Liver (tissue), 9 donors: ENCODE data around the gene SP2. TPM values are rescaled to one million over a fixed set of nuclear protein-coding genes. Genes with fewer than 3 reads are reported as not detected.

Source experiments
- DNase-seq: peaks from one replicate; pipeline ENCODE4 v3.0.0-alpha.2; 2017; ENCODE audit warnings: low spot score
- H3K27ac ChIP-seq, 2 donors: one replicate each; pipeline ENCODE4 v1.7.0; 2013; ENCODE audit warnings: inconsistent platforms in 2 of 2, low read length in 2 of 2, control low read depth in 1 of 2, low read depth in 1 of 2, mild to moderate bottlenecking in 1 of 2
- H3K27me3 ChIP-seq, 4 donors: one replicate each; pipeline versions ENCODE4 v1.6.1 to v1.7.0; 2013; ENCODE audit warnings: low read length in 3 of 4, inconsistent platforms in 1 of 4, mild to moderate bottlenecking in 1 of 4, moderate library complexity in 1 of 4; ENCODE audit not compliant: control insufficient read depth in 4 of 4, insufficient read depth in 4 of 4
- H3K36me3 ChIP-seq, 4 donors: one replicate each; pipeline versions ENCODE4 v1.6.1 to v1.7.0; 2013; ENCODE audit warnings: low read length in 3 of 4, mild to moderate bottlenecking in 3 of 4, low read depth in 1 of 4, moderate library complexity in 1 of 4; ENCODE audit not compliant: control insufficient read depth in 4 of 4, insufficient read depth in 3 of 4
- H3K4me1 ChIP-seq, 4 donors: one replicate each; pipeline versions ENCODE4 v1.6.1 to v1.7.0; 2013; ENCODE audit warnings: low read length in 3 of 4, mild to moderate bottlenecking in 3 of 4, moderate library complexity in 1 of 4; ENCODE audit not compliant: control insufficient read depth in 4 of 4, insufficient read depth in 4 of 4
- H3K4me3 ChIP-seq, 3 donors: one replicate each; pipeline versions ENCODE4 v1.6.1 to v1.7.0; 2013; ENCODE audit warnings: low read length in 3 of 3, control low read depth in 1 of 3, low read depth in 1 of 3, mild to moderate bottlenecking in 1 of 3
- H3K9ac ChIP-seq, 2 donors: one replicate each; pipeline ENCODE4 v1.7.0; 2013; ENCODE audit warnings: low read length in 2 of 2, mild to moderate bottlenecking in 2 of 2, moderate library complexity in 2 of 2, control low read depth in 1 of 2, low read depth in 1 of 2
- H3K9me3 ChIP-seq, 4 donors: one replicate each; pipeline versions ENCODE4 v1.6.1 to v1.7.0; 2013; ENCODE audit warnings: low read length in 3 of 4; ENCODE audit not compliant: control insufficient read depth in 4 of 4
- EGR1 ChIP-seq, 2 donors: IDR thresholded peaks; 2 replicates each; pipeline ENCODE4 v1.6.1; 2016 to 2018; ENCODE audit warnings: antibody characterized with exemption in 2 of 2, low read depth in 2 of 2
- FOXA1 ChIP-seq: IDR thresholded peaks from 2 replicates; pipeline ENCODE4 v1.6.1; 2016; ENCODE audit warnings: antibody characterized with exemption
- FOXA2 ChIP-seq: IDR thresholded peaks from 2 replicates; pipeline ENCODE4 v1.6.1; 2016; ENCODE audit warnings: antibody characterized with exemption
- GABPA ChIP-seq, 2 donors: IDR thresholded peaks in 1 of 2; conservative IDR thresholded peaks in 1 of 2; 2 replicates each; pipeline ENCODE4 v1.6.1; 2016; ENCODE audit warnings: antibody characterized with exemption in 2 of 2, mild to moderate bottlenecking in 1 of 2, moderate library complexity in 1 of 2
- HNF4A ChIP-seq, 2 donors: conservative IDR thresholded peaks; 2 replicates each; pipeline ENCODE4 v1.6.1; 2016; ENCODE audit warnings: antibody characterized with exemption in 2 of 2, mild to moderate bottlenecking in 2 of 2
- HNF4G ChIP-seq: IDR thresholded peaks from 2 replicates; pipeline ENCODE4 v1.6.1; 2016; ENCODE audit warnings: antibody characterized with exemption
- JUND ChIP-seq, 2 donors: IDR thresholded peaks; 2 replicates each; pipeline ENCODE4 v1.6.1; 2016; ENCODE audit warnings: antibody characterized with exemption in 2 of 2
- NR2F2 ChIP-seq: IDR thresholded peaks from 2 replicates; pipeline ENCODE4 v1.6.1; 2016; ENCODE audit warnings: antibody characterized with exemption
- RAD21 ChIP-seq, 2 donors: IDR thresholded peaks; 2 replicates each; pipeline ENCODE4 v1.6.1; 2016; ENCODE audit warnings: antibody characterized with exemption in 2 of 2, mild to moderate bottlenecking in 2 of 2
- RXRA ChIP-seq, 2 donors: IDR thresholded peaks; 2 replicates each; pipeline ENCODE4 v1.6.1; 2017 to 2018; ENCODE audit warnings: antibody characterized with exemption in 2 of 2, mild to moderate bottlenecking in 1 of 2
- SP1 ChIP-seq: IDR thresholded peaks from 2 replicates; pipeline ENCODE4 v1.6.1; 2018; ENCODE audit warnings: antibody characterized with exemption, mild to moderate bottlenecking
- TAF1 ChIP-seq: conservative IDR thresholded peaks from 2 replicates; pipeline ENCODE4 v1.6.1; 2016; ENCODE audit warnings: antibody characterized with exemption, mild to moderate bottlenecking
- YY1 ChIP-seq: IDR thresholded peaks from 2 replicates; pipeline ENCODE4 v1.6.1; 2016; ENCODE audit warnings: antibody characterized with exemption, mild to moderate bottlenecking
- WGBS: extraction: QIAGEN DNeasy Blood & Tissue Kit; methylation state at CpG from one replicate; pipeline ENCODE4 v1.1.7; 2013; 5-methylcytosine and 5-hydroxymethylcytosine counted together
- polyA plus RNA-seq, 2 donors: library from polyadenylated mRNA; stranded (reverse) in 1 of 2; unstranded in 1 of 2; fragments of 200-250 nt in 1 of 2; fragments of >200 nt in 1 of 2; fragmentation: Nextera tagmentation in 1 of 2; extraction: Ambion mirVana in 1 of 2; gene quantifications; one replicate each; pipeline versions ENCODE4 v1.2.1 to v1.2.3, GENCODE V29; 2013 to 2015
- total RNA-seq, 2 donors: library from RNA; depleted of rRNA; stranded (reverse); fragments of >200 nt; gene quantifications; one replicate each; pipeline ENCODE4 v1.2.3, GENCODE V29; 2014
- TF ChIP-seq, protein P1 (sequence below): IDR thresholded peaks from 2 replicates; pipeline ENCODE4 v1.6.1; 2016; ENCODE audit warnings: antibody characterized with exemption
- TF ChIP-seq, protein P2 (sequence below): IDR thresholded peaks from 2 replicates; pipeline ENCODE4 v1.6.1; 2016; ENCODE audit warnings: antibody characterized with exemption
- TF ChIP-seq, protein P3 (sequence below): IDR thresholded peaks from 2 replicates; pipeline ENCODE4 v1.6.1; 2016; ENCODE audit warnings: antibody characterized with exemption
- TF ChIP-seq, protein P4 (sequence below): fragments of 150-350 bp; IDR thresholded peaks from 2 replicates; pipeline ENCODE4 v1.5.1; 2017; ENCODE audit warnings: improper control_type of control experiment, low read depth, low read length; ENCODE audit not compliant: missing input control
- donor health status: healthy.
- donor health status: healthy.
- donor health status: healthy.
- donor health status: healthy.
- donor health status: healthy.

Gene SP2
- total and polyA plus RNA-seq, 4 donors = 2.2 to 5.7 (median 3.8) TPM

DNA sequence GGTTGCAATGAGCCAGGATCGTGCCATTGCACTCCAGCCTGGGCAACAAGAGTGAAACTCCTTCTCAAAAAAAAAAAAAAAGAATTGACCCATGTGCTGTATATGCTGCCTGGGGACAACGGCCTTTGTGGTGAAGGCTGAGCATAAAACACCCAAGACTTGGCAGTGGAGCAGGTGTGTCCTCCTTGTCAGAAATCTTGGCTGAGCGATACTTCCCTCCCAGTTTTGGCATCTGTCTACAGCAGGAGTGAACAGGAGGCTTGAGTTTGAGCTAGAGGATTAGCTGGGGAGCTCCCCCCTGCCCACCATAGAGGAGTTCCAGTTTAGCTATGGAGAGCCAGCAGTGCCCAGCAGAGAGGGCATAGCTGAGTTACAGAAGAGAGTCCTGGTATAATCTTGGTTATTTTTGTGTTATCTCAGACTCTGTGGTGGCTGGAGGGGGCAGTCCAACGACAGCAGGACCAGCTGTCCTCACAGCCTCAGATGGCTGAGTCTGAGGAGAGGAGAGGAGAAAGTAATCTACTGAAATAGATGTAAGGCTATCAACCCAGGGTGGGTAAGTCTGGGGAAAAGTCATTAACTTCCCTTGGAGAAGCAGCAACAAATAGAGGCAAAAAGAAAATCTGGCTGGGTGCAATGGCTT lies 18.4 kb downstream of the SP2 start:
- Histone ChIP-seq H3K27ac (no peak overlapping the region), H3K9ac (no peak overlapping the region), H3K27me3 (no peaks in the 10 kb centered on the region), H3K9me3 (no peaks in the 10 kb centered on the region), H3K4me1 (no peaks in the 10 kb centered on the region), H3K36me3 (peaks cover 5 to 7% (median 6%) of the 10 kb centered on the region in 4 donors), H3K4me3 (no peak overlapping the region)
- 88% methylated on average over 4 of the region's 4 CpGs for WGBS
- no peak for TF ChIP-seq YY1
- TF ChIP-seq, protein P1, sequence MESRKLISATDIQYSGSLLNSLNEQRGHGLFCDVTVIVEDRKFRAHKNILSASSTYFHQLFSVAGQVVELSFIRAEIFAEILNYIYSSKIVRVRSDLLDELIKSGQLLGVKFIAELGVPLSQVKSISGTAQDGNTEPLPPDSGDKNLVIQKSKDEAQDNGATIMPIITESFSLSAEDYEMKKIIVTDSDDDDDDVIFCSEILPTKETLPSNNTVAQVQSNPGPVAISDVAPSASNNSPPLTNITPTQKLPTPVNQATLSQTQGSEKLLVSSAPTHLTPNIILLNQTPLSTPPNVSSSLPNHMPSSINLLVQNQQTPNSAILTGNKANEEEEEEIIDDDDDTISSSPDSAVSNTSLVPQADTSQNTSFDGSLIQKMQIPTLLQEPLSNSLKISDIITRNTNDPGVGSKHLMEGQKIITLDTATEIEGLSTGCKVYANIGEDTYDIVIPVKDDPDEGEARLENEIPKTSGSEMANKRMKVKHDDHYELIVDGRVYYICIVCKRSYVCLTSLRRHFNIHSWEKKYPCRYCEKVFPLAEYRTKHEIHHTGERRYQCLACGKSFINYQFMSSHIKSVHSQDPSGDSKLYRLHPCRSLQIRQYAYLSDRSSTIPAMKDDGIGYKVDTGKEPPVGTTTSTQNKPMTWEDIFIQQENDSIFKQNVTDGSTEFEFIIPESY = no peak
- TF ChIP-seq FOXA1 = no peak
- TF ChIP-seq SP1 = no peak
- no peak for TF ChIP-seq NR2F2
- TF ChIP-seq EGR1 (IDR thresholded peaks at IDR 0.05; ENCODE audit: low read depth in 2 of 2) = no peak
- TF ChIP-seq HNF4A (conservative IDR thresholded peaks at IDR 0.05) = no peak
- TF ChIP-seq RAD21 (IDR thresholded peaks at IDR 0.05) = no peak
- TF ChIP-seq TAF1 = no peak
- TF ChIP-seq, protein P2, sequence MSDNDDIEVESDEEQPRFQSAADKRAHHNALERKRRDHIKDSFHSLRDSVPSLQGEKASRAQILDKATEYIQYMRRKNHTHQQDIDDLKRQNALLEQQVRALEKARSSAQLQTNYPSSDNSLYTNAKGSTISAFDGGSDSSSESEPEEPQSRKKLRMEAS = no peak
- TF ChIP-seq, protein P3, sequence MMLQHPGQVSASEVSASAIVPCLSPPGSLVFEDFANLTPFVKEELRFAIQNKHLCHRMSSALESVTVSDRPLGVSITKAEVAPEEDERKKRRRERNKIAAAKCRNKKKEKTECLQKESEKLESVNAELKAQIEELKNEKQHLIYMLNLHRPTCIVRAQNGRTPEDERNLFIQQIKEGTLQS = no peak
- TF ChIP-seq FOXA2 = no peak
- no peak for TF ChIP-seq RXRA (IDR thresholded peaks at IDR 0.05)
- no peak for TF ChIP-seq JUND (IDR thresholded peaks at IDR 0.05)
- TF ChIP-seq HNF4G = no peak
- no peak for TF ChIP-seq GABPA (IDR thresholded peaks at IDR 0.05 in 1 of 2, conservative IDR thresholded peaks at IDR 0.05 in 1 of 2)
- TF ChIP-seq, protein P4, sequence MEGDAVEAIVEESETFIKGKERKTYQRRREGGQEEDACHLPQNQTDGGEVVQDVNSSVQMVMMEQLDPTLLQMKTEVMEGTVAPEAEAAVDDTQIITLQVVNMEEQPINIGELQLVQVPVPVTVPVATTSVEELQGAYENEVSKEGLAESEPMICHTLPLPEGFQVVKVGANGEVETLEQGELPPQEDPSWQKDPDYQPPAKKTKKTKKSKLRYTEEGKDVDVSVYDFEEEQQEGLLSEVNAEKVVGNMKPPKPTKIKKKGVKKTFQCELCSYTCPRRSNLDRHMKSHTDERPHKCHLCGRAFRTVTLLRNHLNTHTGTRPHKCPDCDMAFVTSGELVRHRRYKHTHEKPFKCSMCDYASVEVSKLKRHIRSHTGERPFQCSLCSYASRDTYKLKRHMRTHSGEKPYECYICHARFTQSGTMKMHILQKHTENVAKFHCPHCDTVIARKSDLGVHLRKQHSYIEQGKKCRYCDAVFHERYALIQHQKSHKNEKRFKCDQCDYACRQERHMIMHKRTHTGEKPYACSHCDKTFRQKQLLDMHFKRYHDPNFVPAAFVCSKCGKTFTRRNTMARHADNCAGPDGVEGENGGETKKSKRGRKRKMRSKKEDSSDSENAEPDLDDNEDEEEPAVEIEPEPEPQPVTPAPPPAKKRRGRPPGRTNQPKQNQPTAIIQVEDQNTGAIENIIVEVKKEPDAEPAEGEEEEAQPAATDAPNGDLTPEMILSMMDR = no peak
- DNase-seq = no peak

DNA sequence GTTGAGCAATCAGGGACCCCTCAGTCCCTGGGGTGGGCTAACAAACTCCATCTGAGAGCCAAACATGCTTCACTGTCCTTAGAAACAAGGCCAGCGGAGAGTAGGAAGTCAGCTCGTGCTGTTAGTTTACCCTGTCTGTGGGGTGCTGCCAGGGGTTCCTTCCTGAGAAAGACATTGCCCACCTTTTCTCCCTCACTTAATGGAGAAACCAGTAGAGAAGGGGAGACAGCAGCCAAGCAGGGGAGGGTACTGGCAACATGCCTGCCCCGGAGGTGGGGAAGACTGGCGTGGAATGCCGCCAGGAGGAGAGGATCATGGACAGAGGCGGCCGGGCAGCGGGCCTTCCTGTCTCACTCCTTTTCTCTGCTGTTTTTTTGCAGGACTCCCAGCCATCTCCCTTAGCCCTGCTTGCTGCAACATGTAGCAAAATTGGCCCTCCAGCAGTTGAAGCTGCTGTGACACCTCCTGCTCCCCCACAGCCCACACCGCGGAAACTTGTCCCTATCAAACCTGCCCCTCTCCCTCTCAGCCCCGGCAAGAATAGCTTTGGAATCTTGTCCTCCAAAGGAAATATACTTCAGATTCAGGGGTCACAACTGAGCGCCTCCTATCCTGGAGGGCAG lies 19.9 kb downstream of the SP2 start:
- 86% methylated on average over 12 of the region's 12 CpGs for WGBS
- H3K36me3 ChIP-seq = peaks cover 5 to 7% (median 6%) of the 10 kb centered on the region in 4 donors
- peaks cover 0 to 3% (median 0%) of the 10 kb centered on the region in 4 donors for H3K4me1 ChIP-seq
- no peak for DNase-seq
- no peak overlapping the region for H3K27ac ChIP-seq
- H3K9ac ChIP-seq = no peak overlapping the region
- no peaks in the 10 kb centered on the region for H3K9me3 ChIP-seq
- H3K4me3 ChIP-seq = no peak overlapping the region
- H3K27me3 ChIP-seq = no peaks in the 10 kb centered on the region
- TF ChIP-seq, protein P3 = no peak
- no peak for TF ChIP-seq TAF1
- no peak for TF ChIP-seq HNF4G
- TF ChIP-seq NR2F2 = no peak
- TF ChIP-seq JUND (IDR thresholded peaks at IDR 0.05) = no peak
- TF ChIP-seq SP1 = no peak
- TF ChIP-seq GABPA (IDR thresholded peaks at IDR 0.05 in 1 of 2, conservative IDR thresholded peaks at IDR 0.05 in 1 of 2) = no peak
- TF ChIP-seq FOXA2 = no peak
- TF ChIP-seq, protein P4 = no peak
- TF ChIP-seq, protein P1 = no peak
- TF ChIP-seq, protein P2 = no peak
